SK-N-SH treated with all-trans-retinoic acid at 6 μM for 48 hours (cell line): Measurements from ENCODE around the gene PPP2R2C.
A peak's percentile ranks its signal among the peaks of the same experiment; 100 is the strongest.

Experiments
- ATAC-seq: fragments of 200-7000 bp; cut with Tn5 transposase; 3 replicates; pipeline ENCODE4 v1.9.1; 2020; ENCODE audit warnings: mild to moderate bottlenecking, moderate library complexity
- ARNTL ChIP-seq: fragments of 450-650 bp; formaldehyde crosslinking; IDR thresholded peaks from 2 replicates; pipeline ENCODE4 v1.5.0; 2020; ENCODE audit warnings: low read depth, mild to moderate bottlenecking, moderate library complexity, borderline replicate concordance
- BACH2 ChIP-seq: fragments of 250-450 bp; sonication (Bioruptor Pico); IDR thresholded peaks from 2 replicates; pipeline ENCODE4 v1.9.0; 2021; ENCODE audit warnings: mild to moderate bottlenecking, borderline replicate concordance
- CSDC2 ChIP-seq: fragments of 250-450 bp; sonication (Bioruptor Pico); IDR thresholded peaks from 2 replicates; pipeline ENCODE4 v1.5.0; 2020; ENCODE audit warnings: mild to moderate bottlenecking, moderate library complexity
- ESRRG ChIP-seq: fragments of 250-450 bp; sonication (Bioruptor Pico); IDR thresholded peaks from 2 replicates; pipeline ENCODE4 v1.6.1; 2021; ENCODE audit warnings: mild to moderate bottlenecking
- GLIS3 ChIP-seq: fragments of 250-450 bp; sonication (Bioruptor Pico); IDR thresholded peaks from 2 replicates; pipeline ENCODE4 v1.5.0; 2020; ENCODE audit warnings: mild to moderate bottlenecking, moderate library complexity
- ISL1 ChIP-seq: fragments of 250-450 bp; sonication (Bioruptor Pico); IDR thresholded peaks from 2 replicates; pipeline ENCODE4 v2.1.2; 2022; ENCODE audit warnings: mild to moderate bottlenecking, moderate library complexity
- OSR1 ChIP-seq: fragments of 250-450 bp; sonication (Bioruptor Pico); IDR thresholded peaks from 2 replicates; pipeline ENCODE4 v1.8.0; 2022; ENCODE audit warnings: moderate library complexity, mild to moderate bottlenecking, inconsistent platforms
- PPARA ChIP-seq: fragments of 250-450 bp; sonication (Bioruptor Pico); IDR thresholded peaks from 2 replicates; pipeline ENCODE4 v1.5.0; 2020; ENCODE audit warnings: mild to moderate bottlenecking, borderline replicate concordance
- RARB ChIP-seq: fragments of 250-450 bp; sonication (Bioruptor Pico); IDR thresholded peaks from 2 replicates; pipeline ENCODE4 v1.8.0; 2021; ENCODE audit warnings: mild to moderate bottlenecking, moderate library complexity
- SNAI2 ChIP-seq: fragments of 250-450 bp; sonication (Bioruptor Pico); IDR thresholded peaks from 2 replicates; pipeline ENCODE4 v1.5.0; 2020; ENCODE audit warnings: mild to moderate bottlenecking, moderate library complexity
- TCF4 ChIP-seq: fragments of 250-450 bp; sonication (Bioruptor Pico); IDR thresholded peaks from 2 replicates; pipeline ENCODE4 v1.8.0; 2021; ENCODE audit warnings: mild to moderate bottlenecking, moderate library complexity, borderline replicate concordance
- TOX ChIP-seq: fragments of 250-450 bp; sonication (Bioruptor Pico); IDR thresholded peaks from 2 replicates; pipeline ENCODE4 v1.8.0; 2021; ENCODE audit warnings: mild to moderate bottlenecking, moderate library complexity, borderline replicate concordance
- ZC3H10 ChIP-seq: fragments of 250-450 bp; sonication (Bioruptor Pico); IDR thresholded peaks from 2 replicates; pipeline ENCODE4 v1.5.1; 2021; ENCODE audit warnings: mild to moderate bottlenecking, moderate library complexity
- ZFP30 ChIP-seq: fragments of 450-650 bp; formaldehyde crosslinking; IDR thresholded peaks from 2 replicates; pipeline ENCODE4 v1.5.0; 2022; ENCODE audit warnings: mild to moderate bottlenecking, moderate library complexity
- ZNF565 ChIP-seq: fragments of 450-650 bp; formaldehyde crosslinking; conservative IDR thresholded peaks from 2 replicates; pipeline ENCODE4 v1.5.0; 2020; ENCODE audit warnings: low read depth, mild to moderate bottlenecking, moderate library complexity
- ZNF70 ChIP-seq: fragments of 450-650 bp; formaldehyde crosslinking; IDR thresholded peaks from 2 replicates; pipeline ENCODE4 v1.5.0; 2020; ENCODE audit warnings: mild to moderate bottlenecking, moderate library complexity
- ZNF8 ChIP-seq: fragments of 450-650 bp; formaldehyde crosslinking; IDR thresholded peaks from 2 replicates; pipeline ENCODE4 v1.5.0; 2020; ENCODE audit warnings: mild to moderate bottlenecking, moderate library complexity
- TF ChIP-seq, protein P1 (sequence below): fragments of 250-450 bp; sonication (Bioruptor Pico); IDR thresholded peaks from 2 replicates; pipeline ENCODE4 v1.5.0; 2020; ENCODE audit warnings: mild to moderate bottlenecking, moderate library complexity
- TF ChIP-seq, protein P2 (sequence below): fragments of 250-450 bp; sonication (Bioruptor Pico); IDR thresholded peaks from 2 replicates; pipeline ENCODE4 v1.8.0; 2021; ENCODE audit warnings: low read depth, mild to moderate bottlenecking, moderate library complexity, borderline replicate concordance
- TF ChIP-seq, protein P3 (sequence below): fragments of 250-450 bp; sonication (Bioruptor Pico); IDR thresholded peaks from 2 replicates; pipeline ENCODE4 v1.5.1; 2020; ENCODE audit warnings: low read depth, mild to moderate bottlenecking, moderate library complexity
- TF ChIP-seq, protein P4 (sequence below): fragments of 250-450 bp; sonication (Bioruptor Pico); IDR thresholded peaks from 2 replicates; pipeline ENCODE4 v1.5.1; 2021; ENCODE audit warnings: mild to moderate bottlenecking, moderate library complexity

The PPP2R2C gene

DNA sequence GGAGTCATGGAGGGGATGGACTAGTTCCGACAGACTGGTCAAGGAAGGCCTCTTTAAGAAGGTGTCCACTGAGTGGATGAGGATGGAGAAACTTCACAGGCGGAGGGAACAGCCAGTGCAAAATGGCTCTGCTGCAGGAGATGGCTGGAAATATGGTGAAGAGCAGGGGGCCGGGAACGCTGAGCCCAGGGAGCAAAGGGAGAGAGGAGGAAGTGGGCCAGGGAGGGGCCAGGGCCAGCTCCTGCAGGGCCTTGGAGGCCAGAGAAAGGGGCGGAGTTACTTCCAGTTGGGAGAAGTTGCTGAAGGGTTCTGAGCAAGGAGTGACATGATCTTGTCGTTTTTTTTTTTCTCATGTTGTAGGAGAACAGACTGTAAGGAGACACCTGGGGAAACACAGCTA lies 108.3 kb downstream of the PPP2R2C start:
- no peak for ATAC-seq
- no peak for TF ChIP-seq ISL1 (CRISPR knock-in tag)
- TF ChIP-seq CSDC2 (CRISPR knock-in tag): no peak
- no peak for TF ChIP-seq SNAI2 (CRISPR knock-in tag)
- no peak for TF ChIP-seq ESRRG (CRISPR knock-in tag)
- no peak for TF ChIP-seq ZNF70 (CRISPR knock-in tag)
- TF ChIP-seq, protein P1, sequence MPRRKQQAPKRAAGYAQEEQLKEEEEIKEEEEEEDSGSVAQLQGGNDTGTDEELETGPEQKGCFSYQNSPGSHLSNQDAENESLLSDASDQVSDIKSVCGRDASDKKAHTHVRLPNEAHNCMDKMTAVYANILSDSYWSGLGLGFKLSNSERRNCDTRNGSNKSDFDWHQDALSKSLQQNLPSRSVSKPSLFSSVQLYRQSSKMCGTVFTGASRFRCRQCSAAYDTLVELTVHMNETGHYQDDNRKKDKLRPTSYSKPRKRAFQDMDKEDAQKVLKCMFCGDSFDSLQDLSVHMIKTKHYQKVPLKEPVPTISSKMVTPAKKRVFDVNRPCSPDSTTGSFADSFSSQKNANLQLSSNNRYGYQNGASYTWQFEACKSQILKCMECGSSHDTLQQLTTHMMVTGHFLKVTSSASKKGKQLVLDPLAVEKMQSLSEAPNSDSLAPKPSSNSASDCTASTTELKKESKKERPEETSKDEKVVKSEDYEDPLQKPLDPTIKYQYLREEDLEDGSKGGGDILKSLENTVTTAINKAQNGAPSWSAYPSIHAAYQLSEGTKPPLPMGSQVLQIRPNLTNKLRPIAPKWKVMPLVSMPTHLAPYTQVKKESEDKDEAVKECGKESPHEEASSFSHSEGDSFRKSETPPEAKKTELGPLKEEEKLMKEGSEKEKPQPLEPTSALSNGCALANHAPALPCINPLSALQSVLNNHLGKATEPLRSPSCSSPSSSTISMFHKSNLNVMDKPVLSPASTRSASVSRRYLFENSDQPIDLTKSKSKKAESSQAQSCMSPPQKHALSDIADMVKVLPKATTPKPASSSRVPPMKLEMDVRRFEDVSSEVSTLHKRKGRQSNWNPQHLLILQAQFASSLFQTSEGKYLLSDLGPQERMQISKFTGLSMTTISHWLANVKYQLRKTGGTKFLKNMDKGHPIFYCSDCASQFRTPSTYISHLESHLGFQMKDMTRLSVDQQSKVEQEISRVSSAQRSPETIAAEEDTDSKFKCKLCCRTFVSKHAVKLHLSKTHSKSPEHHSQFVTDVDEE (CRISPR knock-in tag): no peak
- TF ChIP-seq, protein P2, sequence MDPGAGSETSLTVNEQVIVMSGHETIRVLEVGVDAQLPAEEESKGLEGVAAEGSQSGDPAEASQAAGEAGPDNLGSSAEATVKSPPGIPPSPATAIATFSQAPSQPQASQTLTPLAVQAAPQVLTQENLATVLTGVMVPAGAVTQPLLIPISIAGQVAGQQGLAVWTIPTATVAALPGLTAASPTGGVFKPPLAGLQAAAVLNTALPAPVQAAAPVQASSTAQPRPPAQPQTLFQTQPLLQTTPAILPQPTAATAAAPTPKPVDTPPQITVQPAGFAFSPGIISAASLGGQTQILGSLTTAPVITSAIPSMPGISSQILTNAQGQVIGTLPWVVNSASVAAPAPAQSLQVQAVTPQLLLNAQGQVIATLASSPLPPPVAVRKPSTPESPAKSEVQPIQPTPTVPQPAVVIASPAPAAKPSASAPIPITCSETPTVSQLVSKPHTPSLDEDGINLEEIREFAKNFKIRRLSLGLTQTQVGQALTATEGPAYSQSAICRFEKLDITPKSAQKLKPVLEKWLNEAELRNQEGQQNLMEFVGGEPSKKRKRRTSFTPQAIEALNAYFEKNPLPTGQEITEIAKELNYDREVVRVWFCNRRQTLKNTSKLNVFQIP: no peak
- TF ChIP-seq, protein P3, sequence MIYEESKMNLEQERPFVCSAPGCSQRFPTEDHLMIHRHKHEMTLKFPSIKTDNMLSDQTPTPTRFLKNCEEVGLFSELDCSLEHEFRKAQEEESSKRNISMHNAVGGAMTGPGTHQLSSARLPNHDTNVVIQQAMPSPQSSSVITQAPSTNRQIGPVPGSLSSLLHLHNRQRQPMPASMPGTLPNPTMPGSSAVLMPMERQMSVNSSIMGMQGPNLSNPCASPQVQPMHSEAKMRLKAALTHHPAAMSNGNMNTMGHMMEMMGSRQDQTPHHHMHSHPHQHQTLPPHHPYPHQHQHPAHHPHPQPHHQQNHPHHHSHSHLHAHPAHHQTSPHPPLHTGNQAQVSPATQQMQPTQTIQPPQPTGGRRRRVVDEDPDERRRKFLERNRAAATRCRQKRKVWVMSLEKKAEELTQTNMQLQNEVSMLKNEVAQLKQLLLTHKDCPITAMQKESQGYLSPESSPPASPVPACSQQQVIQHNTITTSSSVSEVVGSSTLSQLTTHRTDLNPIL: no peak
- no peak for TF ChIP-seq PPARA

DNA sequence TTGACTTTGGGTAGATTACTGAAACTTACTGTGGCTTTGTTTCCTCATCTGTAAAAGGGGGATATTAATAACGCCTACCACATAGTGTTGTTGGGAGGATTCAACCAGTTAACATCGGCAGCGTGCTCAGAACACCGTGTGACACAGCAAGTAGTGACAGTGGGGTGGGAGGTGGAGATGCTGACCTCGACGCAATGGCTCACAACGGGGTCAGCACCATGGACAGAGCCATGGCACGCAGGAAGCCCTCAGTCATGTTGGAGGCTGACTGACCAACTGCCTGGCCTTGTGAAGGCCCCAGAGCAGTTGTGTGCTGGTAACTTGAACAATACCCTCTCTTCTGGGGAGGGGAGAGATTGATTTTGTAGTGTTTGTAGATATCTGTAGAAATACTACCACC lies 109.5 kb downstream of the PPP2R2C start:
- TF ChIP-seq SNAI2 (CRISPR knock-in tag) (no peak), ZNF565 (peak; percentile 97)
- no peak for ATAC-seq

DNA sequence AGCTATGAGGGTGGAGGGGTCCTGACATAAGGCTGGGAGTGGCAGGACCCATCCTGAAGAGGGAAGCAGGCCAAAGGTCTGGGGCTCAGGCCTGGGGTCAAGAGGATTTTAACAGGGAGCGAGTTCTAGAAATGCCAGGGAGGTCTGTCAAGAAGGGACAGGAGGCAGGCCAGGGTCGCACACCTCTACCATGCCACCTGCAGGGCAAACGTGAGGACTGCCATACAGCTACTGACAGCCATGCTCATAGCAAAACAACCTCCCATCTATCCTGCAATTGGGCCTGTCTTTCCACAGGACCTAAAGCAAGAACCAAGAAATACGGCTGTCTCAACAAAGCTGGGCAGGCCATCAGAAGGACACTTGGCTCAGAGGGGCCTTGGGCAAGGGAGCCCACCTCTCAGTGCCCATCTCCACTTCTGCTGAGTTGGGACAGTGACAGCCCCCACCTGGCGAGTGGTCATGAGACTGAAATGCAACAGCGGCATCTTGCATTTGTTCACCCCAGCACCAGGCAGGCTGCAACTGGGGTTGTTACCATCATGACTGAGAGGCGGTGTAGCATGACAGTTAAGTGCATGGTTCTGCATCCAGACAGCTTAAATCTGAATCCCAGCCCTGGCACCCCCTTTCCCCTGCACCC lies 110.0 kb downstream of the PPP2R2C start:
- TF ChIP-seq TOX: no peak
- TF ChIP-seq, protein P4, sequence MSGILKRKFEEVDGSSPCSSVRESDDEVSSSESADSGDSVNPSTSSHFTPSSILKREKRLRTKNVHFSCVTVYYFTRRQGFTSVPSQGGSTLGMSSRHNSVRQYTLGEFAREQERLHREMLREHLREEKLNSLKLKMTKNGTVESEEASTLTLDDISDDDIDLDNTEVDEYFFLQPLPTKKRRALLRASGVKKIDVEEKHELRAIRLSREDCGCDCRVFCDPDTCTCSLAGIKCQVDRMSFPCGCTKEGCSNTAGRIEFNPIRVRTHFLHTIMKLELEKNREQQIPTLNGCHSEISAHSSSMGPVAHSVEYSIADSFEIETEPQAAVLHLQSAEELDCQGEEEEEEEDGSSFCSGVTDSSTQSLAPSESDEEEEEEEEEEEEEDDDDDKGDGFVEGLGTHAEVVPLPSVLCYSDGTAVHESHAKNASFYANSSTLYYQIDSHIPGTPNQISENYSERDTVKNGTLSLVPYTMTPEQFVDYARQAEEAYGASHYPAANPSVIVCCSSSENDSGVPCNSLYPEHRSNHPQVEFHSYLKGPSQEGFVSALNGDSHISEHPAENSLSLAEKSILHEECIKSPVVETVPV (CRISPR knock-in tag): no peak
- TF ChIP-seq, protein P3: no peak
- no peak for TF ChIP-seq RARB
- TF ChIP-seq, protein P2: no peak
- no peak for TF ChIP-seq ZFP30 (CRISPR knock-in tag)
- no peak for TF ChIP-seq BACH2 (CRISPR knock-in tag)
- no peak for TF ChIP-seq ISL1 (CRISPR knock-in tag)
- TF ChIP-seq ZNF8 (CRISPR knock-in tag): no peak
- no peak for TF ChIP-seq OSR1 (CRISPR knock-in tag)
- TF ChIP-seq, protein P1 (CRISPR knock-in tag): no peak
- no peak for TF ChIP-seq TCF4 (CRISPR knock-in tag)
- TF ChIP-seq ARNTL: no peak
- TF ChIP-seq ESRRG (CRISPR knock-in tag): no peak
- TF ChIP-seq ZC3H10 (CRISPR knock-in tag): no peak
- no peak for TF ChIP-seq GLIS3
- ATAC-seq: no peak
